Astrocyte of the spinal cord (primary cell): ENCODE measurements around the gene EPB41L4B.

ENCODE experiments used
- DNase-seq: peaks from one replicate; pipeline ENCODE4 v3.0.0; 2011; ENCODE audit warnings: low read depth, low spot score
- H3K4me3 ChIP-seq: 2 replicates; pipeline ENCODE4 v1.5.1; 2011; ENCODE audit warnings: low read depth, mild to moderate bottlenecking, low read length, moderate library complexity
- CTCF ChIP-seq: IDR thresholded peaks from 2 replicates; pipeline ENCODE4 v1.5.1; 2012; ENCODE audit warnings: low read depth, mild to moderate bottlenecking, low read length, inconsistent platforms
- in situ Hi-C: cut with HindIII; loops from 2 replicates; pipeline ENCODE4 v1.10.0; 2017; ENCODE audit warnings: low sequenced_read_pairs

EPB41L4B gene

DNA sequence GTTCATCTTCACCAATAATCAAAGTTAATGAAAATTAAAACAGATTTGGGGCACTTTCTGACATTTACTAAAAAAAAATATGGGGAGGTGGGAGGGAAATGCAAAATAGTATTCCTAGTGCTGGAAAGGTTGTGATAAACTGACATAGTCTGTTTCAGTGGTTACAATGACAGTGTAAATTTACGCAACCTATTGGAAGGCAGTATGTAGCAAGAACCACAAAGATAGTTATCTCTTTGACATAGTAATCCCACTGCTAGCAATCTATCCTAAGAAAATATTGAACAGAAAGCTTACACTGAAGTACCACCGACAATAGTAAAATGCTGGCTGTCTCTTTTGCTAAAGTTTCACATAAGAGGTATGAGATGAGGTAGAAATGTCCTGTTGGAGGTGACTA lies 15.1 kb upstream of the EPB41L4B start:
- DNase-seq = no peak
- H3K4me3 ChIP-seq = no peak overlapping the region
- in situ Hi-C loops = no loop called here
- no peak for TF ChIP-seq CTCF

- no peak overlapping the region for H3K4me3 ChIP-seq
- no peak for TF ChIP-seq CTCF
- DNase-seq = no peak
- in situ Hi-C loops = no loop called here
Measured at GRCh38 chr9:109335121-109335520, 14.3 kb upstream of the EPB41L4B start.

DNA sequence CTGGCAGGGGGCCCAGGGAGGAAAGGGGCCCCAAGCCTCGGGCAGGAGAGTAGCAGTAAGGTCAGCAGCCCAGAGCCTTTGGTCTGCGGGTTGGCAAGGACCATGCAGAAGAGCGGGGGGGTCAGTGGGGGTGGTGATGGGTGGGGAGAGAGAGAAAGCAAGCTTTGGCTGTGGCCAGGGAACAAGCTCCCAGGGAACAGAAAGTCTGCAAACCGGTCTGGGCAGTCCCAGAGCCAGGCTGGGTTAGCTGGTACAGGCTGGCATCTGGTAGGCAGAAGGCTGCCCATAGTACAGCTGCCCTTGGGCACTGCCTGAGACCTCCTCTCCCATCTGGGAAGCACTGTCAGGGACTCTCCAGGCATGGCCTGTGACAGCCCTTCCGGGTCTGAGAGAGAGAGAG lies 10.5 kb upstream of the EPB41L4B start:
- in situ Hi-C loops = no loop called here
- DNase-seq = peak; percentile 62
- no peak overlapping the region for H3K4me3 ChIP-seq
- no peak for TF ChIP-seq CTCF

DNA sequence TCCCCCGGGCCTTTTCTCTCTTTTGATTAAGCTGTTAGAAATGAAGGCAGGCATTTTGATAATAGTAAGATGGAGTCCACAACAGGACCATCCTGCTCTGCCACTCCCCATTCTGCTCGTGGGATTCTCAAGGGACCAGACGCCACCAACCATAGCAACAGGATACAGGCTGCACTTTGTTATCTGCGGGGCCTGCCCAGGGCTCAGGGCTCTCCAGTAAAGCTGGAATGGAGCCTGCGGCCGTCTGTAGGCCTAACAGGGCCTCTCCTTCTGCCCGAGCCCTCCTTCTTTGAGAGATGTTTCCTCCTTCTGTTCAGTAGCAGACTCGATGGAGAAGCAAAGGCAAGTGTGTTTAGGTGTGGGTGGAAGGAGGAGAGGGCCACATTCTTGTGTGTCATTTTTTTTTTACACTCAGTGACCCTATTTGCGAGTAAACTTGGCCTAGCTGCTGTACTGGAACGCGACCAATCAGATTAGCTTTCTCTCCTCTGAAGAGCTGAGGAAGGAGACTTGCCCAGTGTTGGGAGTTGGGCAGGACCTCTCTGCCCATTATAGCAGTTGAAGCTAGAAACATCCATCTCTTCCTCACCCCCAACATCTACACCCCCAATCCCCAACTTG lies 8.9 kb upstream of the EPB41L4B start:
- no peak overlapping the region for H3K4me3 ChIP-seq
- in situ Hi-C loops = no loop called here
- peak; percentile 5 for DNase-seq
- no peak for TF ChIP-seq CTCF

GRCh38 chr9:109328978-109329637 lies 8.2 kb upstream of the EPB41L4B start:
- H3K4me3 ChIP-seq = no peak overlapping the region
- peak; percentile 64 for DNase-seq
- in situ Hi-C loops = no loop called here
- no peak for TF ChIP-seq CTCF

GRCh38 chr9:109325089-109325488 lies 4.2 kb upstream of the EPB41L4B start:
- no peak for DNase-seq
- no peak for TF ChIP-seq CTCF
- in situ Hi-C loops = no loop called here
- no peak overlapping the region for H3K4me3 ChIP-seq
